ENCODE measurements around the gene CHST11. TPM values are rescaled to one million over a fixed set of nuclear protein-coding genes. Genes with fewer than 3 reads are reported as not detected.

CHST11 gene
- total and polyA plus RNA-seq, 4 donors, result 0.57 to 11.1 (median 3.7) TPM

DNA sequence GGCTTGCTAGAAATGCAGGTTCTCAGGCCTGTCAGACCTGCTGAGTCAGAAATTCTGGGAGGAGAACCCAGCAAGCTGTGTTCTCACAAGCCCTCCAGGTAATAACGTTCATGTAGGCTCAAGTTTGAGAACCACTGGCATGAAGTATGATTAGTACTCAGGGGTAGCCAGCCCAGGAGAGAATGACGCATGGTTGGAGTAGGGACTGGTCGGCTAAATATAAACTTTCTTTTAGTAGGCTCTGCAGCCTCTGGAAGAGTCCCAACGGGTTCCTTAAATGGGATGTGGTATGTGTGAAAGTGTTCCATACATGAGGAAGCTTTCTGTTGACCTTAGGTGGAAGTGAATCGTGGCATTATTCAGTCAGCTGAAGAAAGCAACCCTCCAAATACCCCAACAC lies 292.0 kb downstream of the CHST11 start:
- H3K4me1 ChIP-seq (ENCODE audit: control insufficient read depth in 4 of 4, insufficient read depth in 4 of 4, low read length in 3 of 4), result no peaks in the 10 kb centered on the region
- TF ChIP-seq, protein P1, sequence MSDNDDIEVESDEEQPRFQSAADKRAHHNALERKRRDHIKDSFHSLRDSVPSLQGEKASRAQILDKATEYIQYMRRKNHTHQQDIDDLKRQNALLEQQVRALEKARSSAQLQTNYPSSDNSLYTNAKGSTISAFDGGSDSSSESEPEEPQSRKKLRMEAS (IDR thresholded peaks at IDR 0.05), result peak; percentile 14
- TF ChIP-seq YY1 (IDR thresholded peaks at IDR 0.05), result no peak
- no peaks in the 10 kb centered on the region for H3K36me3 ChIP-seq (ENCODE audit: control insufficient read depth in 4 of 4, insufficient read depth in 3 of 4, low read depth in 1 of 4, low read length in 3 of 4)
- no peaks in the 10 kb centered on the region for H3K9me3 ChIP-seq (ENCODE audit: control insufficient read depth in 4 of 4, low read length in 3 of 4)
- 70% methylated on average over 5 of the region's 5 CpGs for WGBS
- no peaks in the 10 kb centered on the region for H3K27me3 ChIP-seq (ENCODE audit: control insufficient read depth in 4 of 4, insufficient read depth in 4 of 4, low read length in 3 of 4)
- DNase-seq (ENCODE audit: low spot score), result no peak
- H3K9ac ChIP-seq (ENCODE audit: low read depth in 1 of 2, low read length in 2 of 2), result no peak overlapping the region
- H3K4me3 ChIP-seq (ENCODE audit: low read depth in 1 of 3, low read length in 3 of 3), result no peak overlapping the region
- no peak overlapping the region for H3K27ac ChIP-seq (ENCODE audit: low read depth in 1 of 2, low read length in 2 of 2)

DNA sequence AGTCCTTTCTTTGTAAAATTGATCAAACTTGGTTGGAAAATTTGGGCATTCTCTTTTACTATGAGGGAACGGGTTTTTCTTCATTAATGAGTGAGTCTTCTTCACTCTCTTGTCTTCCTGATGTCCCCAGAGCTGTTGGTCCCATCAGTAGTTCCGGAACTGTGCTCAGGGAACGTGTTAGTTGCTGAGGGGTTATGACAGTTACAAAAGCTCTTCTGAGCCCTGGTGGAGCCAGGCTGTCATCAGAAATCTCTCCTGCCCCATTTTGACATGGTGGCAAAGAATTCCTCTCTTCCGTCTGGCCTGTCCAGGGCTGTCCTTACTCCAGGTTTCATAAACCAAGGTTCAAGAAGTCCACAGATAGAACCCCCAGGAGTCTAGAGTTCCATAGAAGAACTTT lies 292.8 kb downstream of the CHST11 start:
- WGBS, result 80% methylated on average over 4 of the region's 4 CpGs
- Histone ChIP-seq H3K9ac (ENCODE audit: low read depth in 1 of 2, low read length in 2 of 2) (no peak overlapping the region), H3K27ac (ENCODE audit: low read depth in 1 of 2, low read length in 2 of 2) (no peak overlapping the region), H3K4me1 (ENCODE audit: control insufficient read depth in 4 of 4, insufficient read depth in 4 of 4, low read length in 3 of 4) (no peaks in the 10 kb centered on the region), H3K27me3 (ENCODE audit: control insufficient read depth in 4 of 4, insufficient read depth in 4 of 4, low read length in 3 of 4) (no peaks in the 10 kb centered on the region), H3K4me3 (ENCODE audit: low read depth in 1 of 3, low read length in 3 of 3) (no peak overlapping the region), H3K36me3 (ENCODE audit: control insufficient read depth in 4 of 4, insufficient read depth in 3 of 4, low read depth in 1 of 4, low read length in 3 of 4) (no peaks in the 10 kb centered on the region), H3K9me3 (ENCODE audit: control insufficient read depth in 4 of 4, low read length in 3 of 4) (no peaks in the 10 kb centered on the region)
- TF ChIP-seq JUND (IDR thresholded peaks at IDR 0.05), result no peak
- TF ChIP-seq, protein P2, sequence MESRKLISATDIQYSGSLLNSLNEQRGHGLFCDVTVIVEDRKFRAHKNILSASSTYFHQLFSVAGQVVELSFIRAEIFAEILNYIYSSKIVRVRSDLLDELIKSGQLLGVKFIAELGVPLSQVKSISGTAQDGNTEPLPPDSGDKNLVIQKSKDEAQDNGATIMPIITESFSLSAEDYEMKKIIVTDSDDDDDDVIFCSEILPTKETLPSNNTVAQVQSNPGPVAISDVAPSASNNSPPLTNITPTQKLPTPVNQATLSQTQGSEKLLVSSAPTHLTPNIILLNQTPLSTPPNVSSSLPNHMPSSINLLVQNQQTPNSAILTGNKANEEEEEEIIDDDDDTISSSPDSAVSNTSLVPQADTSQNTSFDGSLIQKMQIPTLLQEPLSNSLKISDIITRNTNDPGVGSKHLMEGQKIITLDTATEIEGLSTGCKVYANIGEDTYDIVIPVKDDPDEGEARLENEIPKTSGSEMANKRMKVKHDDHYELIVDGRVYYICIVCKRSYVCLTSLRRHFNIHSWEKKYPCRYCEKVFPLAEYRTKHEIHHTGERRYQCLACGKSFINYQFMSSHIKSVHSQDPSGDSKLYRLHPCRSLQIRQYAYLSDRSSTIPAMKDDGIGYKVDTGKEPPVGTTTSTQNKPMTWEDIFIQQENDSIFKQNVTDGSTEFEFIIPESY (IDR thresholded peaks at IDR 0.05), result no peak
- no peak for TF ChIP-seq NR2F2 (IDR thresholded peaks at IDR 0.05)
- no peak for TF ChIP-seq TAF1 (conservative IDR thresholded peaks at IDR 0.05)
- TF ChIP-seq GABPA (IDR thresholded peaks at IDR 0.05 in 1 of 2, conservative IDR thresholded peaks at IDR 0.05 in 1 of 2), result no peak
- TF ChIP-seq FOXA2 (IDR thresholded peaks at IDR 0.05), result no peak
- TF ChIP-seq HNF4G (IDR thresholded peaks at IDR 0.05), result no peak
- DNase-seq (ENCODE audit: low spot score), result no peak

DNA sequence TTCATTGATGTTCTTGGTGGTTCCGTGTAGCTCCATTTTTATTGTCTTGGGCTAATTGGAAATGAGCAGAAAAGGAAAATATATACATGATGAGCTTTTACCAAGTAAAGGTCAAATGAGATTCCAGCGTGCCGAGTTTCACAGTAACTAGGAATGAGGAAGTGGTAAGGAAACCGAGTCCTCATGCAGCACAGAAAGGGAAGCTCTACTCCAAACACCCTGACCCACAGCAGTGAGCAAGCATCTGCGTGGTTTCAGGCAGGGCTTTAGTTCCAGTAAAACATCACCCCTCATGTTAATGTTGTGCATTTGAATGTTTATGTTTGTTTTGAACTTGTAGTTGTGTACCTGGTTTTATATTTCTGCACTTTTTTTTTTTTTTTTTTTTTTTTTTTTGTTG lies 293.3 kb downstream of the CHST11 start:
- Histone ChIP-seq H3K4me1 (ENCODE audit: control insufficient read depth in 4 of 4, insufficient read depth in 4 of 4, low read length in 3 of 4) (no peaks in the 10 kb centered on the region), H3K27me3 (ENCODE audit: control insufficient read depth in 4 of 4, insufficient read depth in 4 of 4, low read length in 3 of 4) (no peaks in the 10 kb centered on the region), H3K9me3 (ENCODE audit: control insufficient read depth in 4 of 4, low read length in 3 of 4) (no peaks in the 10 kb centered on the region), H3K4me3 (ENCODE audit: low read depth in 1 of 3, low read length in 3 of 3) (no peak overlapping the region), H3K9ac (ENCODE audit: low read depth in 1 of 2, low read length in 2 of 2) (no peak overlapping the region), H3K36me3 (ENCODE audit: control insufficient read depth in 4 of 4, insufficient read depth in 3 of 4, low read depth in 1 of 4, low read length in 3 of 4) (no peaks in the 10 kb centered on the region), H3K27ac (ENCODE audit: low read depth in 1 of 2, low read length in 2 of 2) (no peak overlapping the region)
- WGBS, result 68% methylated on average over 5 of the region's 5 CpGs
- TF ChIP-seq, protein P3, sequence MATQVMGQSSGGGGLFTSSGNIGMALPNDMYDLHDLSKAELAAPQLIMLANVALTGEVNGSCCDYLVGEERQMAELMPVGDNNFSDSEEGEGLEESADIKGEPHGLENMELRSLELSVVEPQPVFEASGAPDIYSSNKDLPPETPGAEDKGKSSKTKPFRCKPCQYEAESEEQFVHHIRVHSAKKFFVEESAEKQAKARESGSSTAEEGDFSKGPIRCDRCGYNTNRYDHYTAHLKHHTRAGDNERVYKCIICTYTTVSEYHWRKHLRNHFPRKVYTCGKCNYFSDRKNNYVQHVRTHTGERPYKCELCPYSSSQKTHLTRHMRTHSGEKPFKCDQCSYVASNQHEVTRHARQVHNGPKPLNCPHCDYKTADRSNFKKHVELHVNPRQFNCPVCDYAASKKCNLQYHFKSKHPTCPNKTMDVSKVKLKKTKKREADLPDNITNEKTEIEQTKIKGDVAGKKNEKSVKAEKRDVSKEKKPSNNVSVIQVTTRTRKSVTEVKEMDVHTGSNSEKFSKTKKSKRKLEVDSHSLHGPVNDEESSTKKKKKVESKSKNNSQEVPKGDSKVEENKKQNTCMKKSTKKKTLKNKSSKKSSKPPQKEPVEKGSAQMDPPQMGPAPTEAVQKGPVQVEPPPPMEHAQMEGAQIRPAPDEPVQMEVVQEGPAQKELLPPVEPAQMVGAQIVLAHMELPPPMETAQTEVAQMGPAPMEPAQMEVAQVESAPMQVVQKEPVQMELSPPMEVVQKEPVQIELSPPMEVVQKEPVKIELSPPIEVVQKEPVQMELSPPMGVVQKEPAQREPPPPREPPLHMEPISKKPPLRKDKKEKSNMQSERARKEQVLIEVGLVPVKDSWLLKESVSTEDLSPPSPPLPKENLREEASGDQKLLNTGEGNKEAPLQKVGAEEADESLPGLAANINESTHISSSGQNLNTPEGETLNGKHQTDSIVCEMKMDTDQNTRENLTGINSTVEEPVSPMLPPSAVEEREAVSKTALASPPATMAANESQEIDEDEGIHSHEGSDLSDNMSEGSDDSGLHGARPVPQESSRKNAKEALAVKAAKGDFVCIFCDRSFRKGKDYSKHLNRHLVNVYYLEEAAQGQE (IDR thresholded peaks at IDR 0.05), result no peak
- TF ChIP-seq FOXA2 (IDR thresholded peaks at IDR 0.05) (no peak), HNF4G (IDR thresholded peaks at IDR 0.05) (no peak), FOXA1 (IDR thresholded peaks at IDR 0.05) (no peak), HNF4A (conservative IDR thresholded peaks at IDR 0.05) (no peak), EGR1 (IDR thresholded peaks at IDR 0.05; ENCODE audit: low read depth in 2 of 2) (no peak), JUND (IDR thresholded peaks at IDR 0.05) (no peak), TAF1 (conservative IDR thresholded peaks at IDR 0.05) (no peak), SP1 (IDR thresholded peaks at IDR 0.05) (no peak)
- TF ChIP-seq, protein P4, sequence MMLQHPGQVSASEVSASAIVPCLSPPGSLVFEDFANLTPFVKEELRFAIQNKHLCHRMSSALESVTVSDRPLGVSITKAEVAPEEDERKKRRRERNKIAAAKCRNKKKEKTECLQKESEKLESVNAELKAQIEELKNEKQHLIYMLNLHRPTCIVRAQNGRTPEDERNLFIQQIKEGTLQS (IDR thresholded peaks at IDR 0.05), result no peak
- no peak for DNase-seq (ENCODE audit: low spot score)

Data from liver (tissue), 9 donors.